Measurements from ENCODE around the gene NUDT1. TPM values are rescaled to one million over a fixed set of nuclear protein-coding genes. Genes with fewer than 3 reads are reported as not detected.

Gene NUDT1
- total and polyA plus RNA-seq, 9 donors: 17.3 to 29.8 (median 23.4) TPM

GRCh38 chr7:2289621-2290020, 47.6 kb downstream of the NUDT1 start:
- Histone ChIP-seq H3K9me3 (replicated peaks; ENCODE audit: control insufficient read depth, low read depth, low read length) (no peaks in the 10 kb centered on the region), H3K36me3 (ENCODE audit: control insufficient read depth, insufficient read depth, low read length) (no peaks in the 10 kb centered on the region), H3K27me3 (ENCODE audit: control insufficient read depth, insufficient read depth, low read length) (no peaks in the 10 kb centered on the region), H3K4me3 (ENCODE audit: low read length) (no peak overlapping the region), H3K27ac (ENCODE audit: low read length) (peak overlapping the region; percentile 94), H3K4me1 (ENCODE audit: control insufficient read depth, insufficient read depth, low read length) (peaks cover 16% of the 10 kb centered on the region)
- 42% methylated on average over 7 of the region's 13 CpGs for WGBS (ENCODE audit: insufficient coverage)
- DNase-seq: no peak

GRCh38 chr7:2290877-2291276, 48.9 kb downstream of the NUDT1 start:
- 100% methylated on average over 2 of the region's 6 CpGs for WGBS (ENCODE audit: insufficient coverage)
- Histone ChIP-seq H3K27ac (ENCODE audit: low read length) (no peak overlapping the region), H3K27me3 (ENCODE audit: control insufficient read depth, insufficient read depth, low read length) (no peaks in the 10 kb centered on the region), H3K36me3 (ENCODE audit: control insufficient read depth, insufficient read depth, low read length) (no peaks in the 10 kb centered on the region), H3K4me1 (ENCODE audit: control insufficient read depth, insufficient read depth, low read length) (peaks cover 16% of the 10 kb centered on the region), H3K4me3 (ENCODE audit: low read length) (no peak overlapping the region), H3K9me3 (replicated peaks; ENCODE audit: control insufficient read depth, low read depth, low read length) (no peaks in the 10 kb centered on the region)
- no peak for DNase-seq

GRCh38 chr7:2295936-2296620, 54.1 kb downstream of the NUDT1 start:
- H3K4me3 ChIP-seq (ENCODE audit: low read length): no peak overlapping the region
- H3K9me3 ChIP-seq (replicated peaks; ENCODE audit: control insufficient read depth, low read depth, low read length): no peaks in the 10 kb centered on the region
- no peak overlapping the region for H3K27ac ChIP-seq (ENCODE audit: low read length)
- 0% methylated on average over 1 of the region's 6 CpGs for WGBS (ENCODE audit: insufficient coverage)
- no peaks in the 10 kb centered on the region for H3K27me3 ChIP-seq (ENCODE audit: control insufficient read depth, insufficient read depth, low read length)
- peaks cover 10% of the 10 kb centered on the region for H3K4me1 ChIP-seq (ENCODE audit: control insufficient read depth, insufficient read depth, low read length)
- no peaks in the 10 kb centered on the region for H3K36me3 ChIP-seq (ENCODE audit: control insufficient read depth, insufficient read depth, low read length)
- peak; percentile 35 for DNase-seq

GRCh38 chr7:2296832-2297231, 54.8 kb downstream of the NUDT1 start:
- Histone ChIP-seq H3K9me3 (replicated peaks; ENCODE audit: control insufficient read depth, low read depth, low read length) (no peaks in the 10 kb centered on the region), H3K27ac (ENCODE audit: low read length) (no peak overlapping the region), H3K4me1 (ENCODE audit: control insufficient read depth, insufficient read depth, low read length) (peaks cover 12% of the 10 kb centered on the region), H3K27me3 (ENCODE audit: control insufficient read depth, insufficient read depth, low read length) (no peaks in the 10 kb centered on the region), H3K4me3 (ENCODE audit: low read length) (no peak overlapping the region), H3K36me3 (ENCODE audit: control insufficient read depth, insufficient read depth, low read length) (no peaks in the 10 kb centered on the region)
- no CpG with 5 or more reads among the region's 6 CpGs for WGBS (ENCODE audit: insufficient coverage)
- DNase-seq: no peak

GRCh38 chr7:2299131-2299829, 57.3 kb downstream of the NUDT1 start:
- no peaks in the 10 kb centered on the region for H3K9me3 ChIP-seq (replicated peaks; ENCODE audit: control insufficient read depth, low read depth, low read length)
- H3K27ac ChIP-seq (ENCODE audit: low read length): peak overlapping the region; percentile 77
- WGBS (ENCODE audit: insufficient coverage): 56% methylated on average over 5 of the region's 18 CpGs

DNA sequence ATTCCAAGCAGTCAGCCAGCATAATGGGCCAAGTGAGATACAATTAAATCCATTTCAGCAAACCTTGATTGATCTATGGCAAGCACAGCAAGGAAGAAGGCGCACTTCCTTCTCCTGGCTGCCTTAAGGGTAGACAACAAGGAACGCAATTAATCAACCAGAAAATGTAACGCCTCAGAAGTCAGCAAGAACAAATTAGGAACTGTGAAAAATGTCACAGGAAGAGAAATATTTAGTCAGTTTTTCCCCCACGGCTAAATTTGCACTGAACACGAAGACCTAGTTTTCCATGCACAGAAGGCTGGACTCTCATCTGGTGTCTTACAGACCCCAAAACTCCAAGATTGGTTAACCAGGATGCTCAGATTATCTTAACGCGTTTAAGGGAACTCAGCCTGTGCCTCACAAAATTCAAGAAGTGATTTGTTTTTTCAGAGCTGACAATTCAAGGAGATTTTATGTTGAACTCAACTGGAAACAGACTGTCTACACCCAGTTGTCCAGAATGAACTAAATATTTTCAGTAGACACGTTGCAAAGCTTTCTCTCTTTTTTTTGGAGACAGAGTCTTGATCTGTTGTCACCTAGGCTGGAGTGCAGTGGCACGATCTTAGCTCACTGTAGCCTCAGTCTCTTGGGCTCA, 58.0 kb downstream of the NUDT1 start:
- H3K9me3 ChIP-seq (replicated peaks; ENCODE audit: control insufficient read depth, low read depth, low read length): no peaks in the 10 kb centered on the region
- peak overlapping the region; percentile 77 for H3K27ac ChIP-seq (ENCODE audit: low read length)
- peak; percentile 64 for DNase-seq
- H3K36me3 ChIP-seq (ENCODE audit: control insufficient read depth, insufficient read depth, low read length): no peaks in the 10 kb centered on the region
- peaks cover 18% of the 10 kb centered on the region for H3K4me1 ChIP-seq (ENCODE audit: control insufficient read depth, insufficient read depth, low read length)
- no peak overlapping the region for H3K4me3 ChIP-seq (ENCODE audit: low read length)
- 60% methylated on average over 2 of the region's 9 CpGs for WGBS (ENCODE audit: insufficient coverage)
- H3K27me3 ChIP-seq (ENCODE audit: control insufficient read depth, insufficient read depth, low read length): no peaks in the 10 kb centered on the region

More at GRCh38 chr7:2299131-2299829, 57.3 kb downstream of the NUDT1 start:
- Histone ChIP-seq H3K27me3 (ENCODE audit: control insufficient read depth, insufficient read depth, low read length) (no peaks in the 10 kb centered on the region), H3K36me3 (ENCODE audit: control insufficient read depth, insufficient read depth, low read length) (no peaks in the 10 kb centered on the region), H3K4me3 (ENCODE audit: low read length) (no peak overlapping the region), H3K4me1 (ENCODE audit: control insufficient read depth, insufficient read depth, low read length) (peaks cover 12% of the 10 kb centered on the region)
- peak; percentile 86 for DNase-seq

Other genes with a start within 250 kb of the NUDT1 start
- gene MAD1L1, start 9.3 kb upstream of the NUDT1 start, total RNA-seq: 38.7 TPM
- gene MAD1L1, start 9.3 kb upstream of the NUDT1 start, polyA plus RNA-seq (ENCODE audit: insufficient read depth in 1 of 8, insufficient read length in 8 of 8, low replicate concordance in 1 of 8): 10 to 100 TPM; 19.1 to 27.4 (median 21.3) TPM
- gene MRM2, start within 50 bp of the NUDT1 start, total RNA-seq: 26.7 TPM
- 10 to 100 TPM; 21.1 to 26.7 (median 25.1) TPM for gene MRM2, start within 50 bp of the NUDT1 start, polyA plus RNA-seq (ENCODE audit: insufficient read depth in 1 of 8, insufficient read length in 8 of 8, low replicate concordance in 1 of 8)
- gene SNX8, start 72.2 kb downstream of the NUDT1 start, total RNA-seq: 12.1 TPM
- 10 to 100 TPM; 14.8 to 29.3 (median 24.1) TPM for gene SNX8, start 72.2 kb downstream of the NUDT1 start, polyA plus RNA-seq (ENCODE audit: insufficient read depth in 1 of 8, insufficient read length in 8 of 8, low replicate concordance in 1 of 8)
- gene EIF3B, start 112.6 kb downstream of the NUDT1 start, total RNA-seq: 94.4 TPM
- 100 to 1,000 TPM in 4 of 8 donors, 10 to 100 TPM in 4; 92.7 to 116 (median 99.6) TPM for gene EIF3B, start 112.6 kb downstream of the NUDT1 start, polyA plus RNA-seq (ENCODE audit: insufficient read depth in 1 of 8, insufficient read length in 8 of 8, low replicate concordance in 1 of 8)
- 5.7 TPM for gene CHST12, start 161.4 kb downstream of the NUDT1 start, total RNA-seq
- 10 to 100 TPM in 6 of 8 donors, 1 to 10 TPM in 2; 9.0 to 13.8 (median 12.3) TPM for gene CHST12, start 161.4 kb downstream of the NUDT1 start, polyA plus RNA-seq (ENCODE audit: insufficient read depth in 1 of 8, insufficient read length in 8 of 8, low replicate concordance in 1 of 8)
- gene GRIFIN, start 234.2 kb downstream of the NUDT1 start, total RNA-seq: not detected
- under 1 TPM in 1 of 8 donors, not detected in 7; 0.19 TPM for gene GRIFIN, start 234.2 kb downstream of the NUDT1 start, polyA plus RNA-seq (ENCODE audit: insufficient read depth in 1 of 8, insufficient read length in 8 of 8, low replicate concordance in 1 of 8)